ENCODE data around the gene ATXN1.

ATXN1 gene

GRCh38 chr6:16374461-16375200 is 386.6 kb downstream of the ATXN1 start:
- peaks cover 0 to 5% of the 10 kb centered on the region in 2 experiments for H3K36me3 ChIP-seq (ENCODE audit: control insufficient read depth in 1 of 2, insufficient read depth in 2 of 2, low read depth in 1 of 2, low read length in 2 of 2)
- H3K9me3 ChIP-seq (ENCODE audit: control insufficient read depth, low read length) = no peaks in the 10 kb centered on the region
- H3K4ac ChIP-seq (ENCODE audit: low read depth in 1 of 2, low read length in 2 of 2) = no peak overlapping the region
- no peaks in the 10 kb centered on the region for H3K4me1 ChIP-seq (ENCODE audit: control insufficient read depth, insufficient read depth, low read depth, low read length)
- H3K23ac ChIP-seq (ENCODE audit: low read length in 2 of 2) = no peak overlapping the region
- no peak overlapping the region for H2BK120ac ChIP-seq (ENCODE audit: low read depth, low read length)
- no peak overlapping the region for H3K4me2 ChIP-seq (ENCODE audit: low read length, poor library complexity, severe bottlenecking)
- DNase-seq = no peak
- H2BK12ac ChIP-seq (ENCODE audit: low read length in 2 of 2) = no peak overlapping the region
- no peak overlapping the region for H2AK5ac ChIP-seq (ENCODE audit: low read length, severe bottlenecking)
- no peak overlapping the region for H2BK5ac ChIP-seq (ENCODE audit: low read depth, low read length, poor library complexity, severe bottlenecking)
- H3K4me3 ChIP-seq (ENCODE audit: insufficient read depth in 1 of 2, low read depth in 1 of 2, low read length in 2 of 2) = no peak overlapping the region
- H3K14ac ChIP-seq (ENCODE audit: low read length in 2 of 2) = no peak overlapping the region
- no peak overlapping the region for H2AFZ ChIP-seq (ENCODE audit: low read depth, low read length)
- H3K79me1 ChIP-seq (replicated peaks; ENCODE audit: low read length, poor library complexity, severe bottlenecking) = peaks cover 9% of the 10 kb centered on the region
- 84% methylated on average over 9 of the region's 10 CpGs for WGBS
- H3K18ac ChIP-seq (ENCODE audit: low read depth in 1 of 2, low read length in 2 of 2) = no peak overlapping the region
- H4K8ac ChIP-seq (ENCODE audit: low read length) = no peak overlapping the region
- no peak overlapping the region for H3K27ac ChIP-seq (ENCODE audit: low read length, poor library complexity, severe bottlenecking)
- H3K9ac ChIP-seq (ENCODE audit: low read length) = no peak overlapping the region
- H2BK15ac ChIP-seq (ENCODE audit: low read depth, poor library complexity, severe bottlenecking) = no peak overlapping the region
- no peaks in the 10 kb centered on the region for H3K27me3 ChIP-seq (ENCODE audit: control insufficient read depth in 1 of 2, insufficient read depth in 1 of 2, low read length in 2 of 2)
- H4K91ac ChIP-seq (ENCODE audit: low read length) = no peak overlapping the region

- WGBS = 90% methylated on average over 2 of the region's 3 CpGs
- Histone ChIP-seq H3K4me3 (ENCODE audit: insufficient read depth in 1 of 2, low read depth in 1 of 2, low read length in 2 of 2) (no peak overlapping the region), H3K4ac (ENCODE audit: low read depth in 1 of 2, low read length in 2 of 2) (no peak overlapping the region), H2AFZ (ENCODE audit: low read depth, low read length) (no peak overlapping the region), H4K91ac (ENCODE audit: low read length) (no peak overlapping the region), H3K23ac (ENCODE audit: low read length in 2 of 2) (no peak overlapping the region), H3K9me3 (ENCODE audit: control insufficient read depth, low read length) (no peaks in the 10 kb centered on the region), H3K79me1 (replicated peaks; ENCODE audit: low read length, poor library complexity, severe bottlenecking) (peaks cover 9% of the 10 kb centered on the region), H3K4me1 (ENCODE audit: control insufficient read depth, insufficient read depth, low read depth, low read length) (no peaks in the 10 kb centered on the region), H3K9ac (ENCODE audit: low read length) (no peak overlapping the region), H4K8ac (ENCODE audit: low read length) (no peak overlapping the region), H3K4me2 (ENCODE audit: low read length, poor library complexity, severe bottlenecking) (no peak overlapping the region), H3K14ac (ENCODE audit: low read length in 2 of 2) (no peak overlapping the region), H3K18ac (ENCODE audit: low read depth in 1 of 2, low read length in 2 of 2) (no peak overlapping the region), H2BK12ac (ENCODE audit: low read length in 2 of 2) (no peak overlapping the region), H2AK5ac (ENCODE audit: low read length, severe bottlenecking) (no peak overlapping the region), H2BK120ac (ENCODE audit: low read depth, low read length) (no peak overlapping the region), H3K27ac (ENCODE audit: low read length, poor library complexity, severe bottlenecking) (no peak overlapping the region), H2BK5ac (ENCODE audit: low read depth, low read length, poor library complexity, severe bottlenecking) (no peak overlapping the region), H3K36me3 (ENCODE audit: control insufficient read depth in 1 of 2, insufficient read depth in 2 of 2, low read depth in 1 of 2, low read length in 2 of 2) (peaks cover 0 to 5% of the 10 kb centered on the region in 2 experiments), H3K27me3 (ENCODE audit: control insufficient read depth in 1 of 2, insufficient read depth in 1 of 2, low read length in 2 of 2) (no peaks in the 10 kb centered on the region), H2BK15ac (ENCODE audit: low read depth, poor library complexity, severe bottlenecking) (no peak overlapping the region)
- DNase-seq = no peak
Measured at GRCh38 chr6:16374016-16374415, 387.2 kb downstream of the ATXN1 start.

GRCh38 chr6:16372029-16372776 is 389.1 kb downstream of the ATXN1 start:
- no peaks in the 10 kb centered on the region for H3K27me3 ChIP-seq (ENCODE audit: control insufficient read depth in 1 of 2, insufficient read depth in 1 of 2, low read length in 2 of 2)

GRCh38 chr6:16371401-16371800 is 389.9 kb downstream of the ATXN1 start:
- Histone ChIP-seq H2AFZ (ENCODE audit: low read depth, low read length) (no peak overlapping the region), H3K79me1 (replicated peaks; ENCODE audit: low read length, poor library complexity, severe bottlenecking) (peaks cover 4% of the 10 kb centered on the region), H3K36me3 (ENCODE audit: control insufficient read depth in 1 of 2, insufficient read depth in 2 of 2, low read depth in 1 of 2, low read length in 2 of 2) (peaks cover 0 to 5% of the 10 kb centered on the region in 2 experiments), H2BK15ac (ENCODE audit: low read depth, poor library complexity, severe bottlenecking) (no peak overlapping the region), H2BK120ac (ENCODE audit: low read depth, low read length) (no peak overlapping the region), H2AK5ac (ENCODE audit: low read length, severe bottlenecking) (no peak overlapping the region), H3K23ac (ENCODE audit: low read length in 2 of 2) (no peak overlapping the region), H3K14ac (ENCODE audit: low read length in 2 of 2) (no peak overlapping the region), H2BK12ac (ENCODE audit: low read length in 2 of 2) (no peak overlapping the region), H3K4me2 (ENCODE audit: low read length, poor library complexity, severe bottlenecking) (no peak overlapping the region), H4K91ac (ENCODE audit: low read length) (no peak overlapping the region), H3K4me1 (ENCODE audit: control insufficient read depth, insufficient read depth, low read depth, low read length) (no peaks in the 10 kb centered on the region), H3K27me3 (ENCODE audit: control insufficient read depth in 1 of 2, insufficient read depth in 1 of 2, low read length in 2 of 2) (no peaks in the 10 kb centered on the region), H4K8ac (ENCODE audit: low read length) (no peak overlapping the region), H3K27ac (ENCODE audit: low read length, poor library complexity, severe bottlenecking) (no peak overlapping the region), H3K18ac (ENCODE audit: low read depth in 1 of 2, low read length in 2 of 2) (no peak overlapping the region), H3K4me3 (ENCODE audit: insufficient read depth in 1 of 2, low read depth in 1 of 2, low read length in 2 of 2) (no peak overlapping the region), H2BK5ac (ENCODE audit: low read depth, low read length, poor library complexity, severe bottlenecking) (no peak overlapping the region), H3K9me3 (ENCODE audit: control insufficient read depth, low read length) (no peaks in the 10 kb centered on the region), H3K4ac (ENCODE audit: low read depth in 1 of 2, low read length in 2 of 2) (no peak overlapping the region), H3K9ac (ENCODE audit: low read length) (no peak overlapping the region)
- WGBS = 100% methylated on average over 1 of the region's 1 CpG
- no peak for DNase-seq

More at GRCh38 chr6:16372029-16372776, 389.1 kb downstream of the ATXN1 start:
- no peak overlapping the region for H2BK12ac ChIP-seq (ENCODE audit: low read length in 2 of 2)
- no peak overlapping the region for H3K4me2 ChIP-seq (ENCODE audit: low read length, poor library complexity, severe bottlenecking)
- no peak overlapping the region for H2AK5ac ChIP-seq (ENCODE audit: low read length, severe bottlenecking)
- no peak for DNase-seq
- H3K4me1 ChIP-seq (ENCODE audit: control insufficient read depth, insufficient read depth, low read depth, low read length) = no peaks in the 10 kb centered on the region
- no peak overlapping the region for H2AFZ ChIP-seq (ENCODE audit: low read depth, low read length)
- no peak overlapping the region for H4K8ac ChIP-seq (ENCODE audit: low read length)
- no peak overlapping the region for H3K9ac ChIP-seq (ENCODE audit: low read length)
- H2BK5ac ChIP-seq (ENCODE audit: low read depth, low read length, poor library complexity, severe bottlenecking) = no peak overlapping the region
- no peak overlapping the region for H2BK15ac ChIP-seq (ENCODE audit: low read depth, poor library complexity, severe bottlenecking)
- H3K23ac ChIP-seq (ENCODE audit: low read length in 2 of 2) = no peak overlapping the region
- H3K9me3 ChIP-seq (ENCODE audit: control insufficient read depth, low read length) = no peaks in the 10 kb centered on the region
- no peak overlapping the region for H2BK120ac ChIP-seq (ENCODE audit: low read depth, low read length)
- H3K18ac ChIP-seq (ENCODE audit: low read depth in 1 of 2, low read length in 2 of 2) = no peak overlapping the region
- H3K4me3 ChIP-seq (ENCODE audit: insufficient read depth in 1 of 2, low read depth in 1 of 2, low read length in 2 of 2) = no peak overlapping the region
- no peak overlapping the region for H3K14ac ChIP-seq (ENCODE audit: low read length in 2 of 2)
- H4K91ac ChIP-seq (ENCODE audit: low read length) = no peak overlapping the region
- WGBS = no CpG with 5 or more reads among the region's 1 CpG
- H3K79me1 ChIP-seq (replicated peaks; ENCODE audit: low read length, poor library complexity, severe bottlenecking) = peaks cover 4% of the 10 kb centered on the region
- H3K36me3 ChIP-seq (ENCODE audit: control insufficient read depth in 1 of 2, insufficient read depth in 2 of 2, low read depth in 1 of 2, low read length in 2 of 2) = peaks cover 0 to 5% of the 10 kb centered on the region in 2 experiments
- no peak overlapping the region for H3K4ac ChIP-seq (ENCODE audit: low read depth in 1 of 2, low read length in 2 of 2)
- no peak overlapping the region for H3K27ac ChIP-seq (ENCODE audit: low read length, poor library complexity, severe bottlenecking)
